VCaP (cell line): Measurements from ENCODE around the gene AKT2.
A peak's percentile ranks its signal among the peaks of the same experiment; 100 is the strongest.

ENCODE experiments used
- H3K27ac ChIP-seq: fragments of 450-650 bp; 2 replicates; pipeline ENCODE4 v1.5.1; 2017
- TF ChIP-seq, protein P1 (sequence below): fragments of 450-650 bp; conservative IDR thresholded peaks from 2 replicates; pipeline ENCODE4 v1.5.1; 2017; ENCODE audit warnings: mild to moderate bottlenecking, moderate library complexity

AKT2 gene

GRCh38 chr19:40282920-40283319 is 2.2 kb downstream of the AKT2 start:
- TF ChIP-seq, protein P1, sequence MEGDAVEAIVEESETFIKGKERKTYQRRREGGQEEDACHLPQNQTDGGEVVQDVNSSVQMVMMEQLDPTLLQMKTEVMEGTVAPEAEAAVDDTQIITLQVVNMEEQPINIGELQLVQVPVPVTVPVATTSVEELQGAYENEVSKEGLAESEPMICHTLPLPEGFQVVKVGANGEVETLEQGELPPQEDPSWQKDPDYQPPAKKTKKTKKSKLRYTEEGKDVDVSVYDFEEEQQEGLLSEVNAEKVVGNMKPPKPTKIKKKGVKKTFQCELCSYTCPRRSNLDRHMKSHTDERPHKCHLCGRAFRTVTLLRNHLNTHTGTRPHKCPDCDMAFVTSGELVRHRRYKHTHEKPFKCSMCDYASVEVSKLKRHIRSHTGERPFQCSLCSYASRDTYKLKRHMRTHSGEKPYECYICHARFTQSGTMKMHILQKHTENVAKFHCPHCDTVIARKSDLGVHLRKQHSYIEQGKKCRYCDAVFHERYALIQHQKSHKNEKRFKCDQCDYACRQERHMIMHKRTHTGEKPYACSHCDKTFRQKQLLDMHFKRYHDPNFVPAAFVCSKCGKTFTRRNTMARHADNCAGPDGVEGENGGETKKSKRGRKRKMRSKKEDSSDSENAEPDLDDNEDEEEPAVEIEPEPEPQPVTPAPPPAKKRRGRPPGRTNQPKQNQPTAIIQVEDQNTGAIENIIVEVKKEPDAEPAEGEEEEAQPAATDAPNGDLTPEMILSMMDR, result no peak
- H3K27ac ChIP-seq, result peak overlapping the region; percentile 97

DNA sequence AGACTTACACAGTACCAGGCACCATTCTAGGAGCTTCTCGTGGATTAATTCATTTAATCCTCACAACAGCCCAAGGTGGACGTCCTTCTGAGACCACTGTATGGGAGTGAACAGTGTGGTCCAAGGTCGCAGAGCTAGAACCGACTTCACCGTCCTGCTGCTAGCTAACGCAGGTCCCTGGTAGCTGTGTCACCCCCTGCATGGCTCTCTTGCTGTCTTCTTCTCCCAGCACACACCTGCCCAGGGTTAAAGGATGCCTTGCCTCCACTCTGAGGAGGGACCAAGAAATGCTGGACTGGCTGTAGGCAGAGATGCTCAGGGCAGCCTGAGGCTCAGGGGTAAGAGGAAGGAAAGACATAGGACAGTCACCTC is 3.0 kb downstream of the AKT2 start:
- TF ChIP-seq, protein P1, result no peak
- H3K27ac ChIP-seq, result no peak overlapping the region; the same call in 1 of the 2 replicates

- no peak overlapping the region; the same call in 1 of the 2 replicates for H3K27ac ChIP-seq
- TF ChIP-seq, protein P1, result no peak
These were observed 3.5 kb downstream of the AKT2 start for GRCh38 chr19:40281381-40282208.

DNA sequence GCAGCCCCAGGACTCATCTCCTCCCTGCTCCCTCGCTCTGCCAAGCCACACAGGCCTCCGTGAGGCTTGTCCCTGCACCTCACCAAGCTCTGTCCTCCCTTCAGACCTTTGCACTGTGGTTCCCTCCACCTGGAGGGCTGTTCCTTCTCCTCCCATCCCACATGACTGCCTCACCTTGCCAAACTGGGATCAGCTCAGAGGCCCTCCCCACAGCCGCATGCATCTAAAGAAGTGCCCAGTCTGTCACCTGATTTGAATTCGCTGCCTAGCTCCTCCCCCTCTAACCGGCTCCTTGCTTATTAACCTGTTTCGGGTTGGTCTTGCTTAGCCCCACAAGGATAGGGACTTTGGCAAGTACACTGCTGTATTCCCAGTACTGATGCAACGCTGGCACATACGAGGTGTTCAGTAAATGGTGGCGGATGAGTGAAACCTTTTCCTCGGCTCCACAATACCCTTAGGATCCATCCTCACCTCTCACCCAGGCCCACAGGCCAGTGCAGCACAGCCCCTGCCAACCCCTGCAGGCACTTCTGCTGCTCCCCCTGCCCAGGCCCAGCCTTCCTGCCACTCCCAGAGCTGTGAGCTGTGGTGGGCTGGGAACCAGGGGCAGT is 4.4 kb downstream of the AKT2 start:
- TF ChIP-seq, protein P1, result no peak
- H3K27ac ChIP-seq, result no peak overlapping the region; the same call in 1 of the 2 replicates

- no peak overlapping the region for H3K27ac ChIP-seq
- TF ChIP-seq, protein P1, result no peak
These were observed 5.2 kb downstream of the AKT2 start for GRCh38 chr19:40279761-40280607.

GRCh38 chr19:40279120-40279551 is 6.0 kb downstream of the AKT2 start:
- TF ChIP-seq, protein P1, result no peak
- H3K27ac ChIP-seq, result no peak overlapping the region
